Measurements from ENCODE around the gene SLC24A3.

The SLC24A3 gene

GRCh38 chr20:19265646-19266374 lies 53.4 kb downstream of the SLC24A3 start:
- in situ Hi-C loops (cut with HindIII; ENCODE audit: low sequenced_read_pairs) = no loop called here
- H3K4me3 ChIP-seq (ENCODE audit: low read depth, low read length) = no peak overlapping the region
- no peak for DNase-seq (ENCODE audit: low read depth)
- no peak for TF ChIP-seq CTCF (IDR thresholded peaks at IDR 0.05; ENCODE audit: low read depth, low read length, missing control alignments)

- no peak overlapping the region for H3K4me3 ChIP-seq (ENCODE audit: low read depth, low read length)
- DNase-seq (ENCODE audit: low read depth) = no peak
- no peak for TF ChIP-seq CTCF (IDR thresholded peaks at IDR 0.05; ENCODE audit: low read depth, low read length, missing control alignments)
- in situ Hi-C loops (cut with HindIII; ENCODE audit: low sequenced_read_pairs) = no loop called here
These were observed 56.0 kb downstream of the SLC24A3 start for GRCh38 chr20:19268426-19268825.

- no peak overlapping the region for H3K4me3 ChIP-seq (ENCODE audit: low read depth, low read length)
- no peak for DNase-seq (ENCODE audit: low read depth)
- in situ Hi-C loops (cut with HindIII; ENCODE audit: low sequenced_read_pairs) = no loop called here
These were observed 57.4 kb downstream of the SLC24A3 start for GRCh38 chr20:19269737-19270340.

GRCh38 chr20:19271879-19272651 lies 59.6 kb downstream of the SLC24A3 start:
- in situ Hi-C loops (cut with HindIII; ENCODE audit: low sequenced_read_pairs) = no loop called here
- TF ChIP-seq CTCF (IDR thresholded peaks at IDR 0.05; ENCODE audit: low read depth, low read length, missing control alignments) = no peak

More at GRCh38 chr20:19269737-19270340, 57.4 kb downstream of the SLC24A3 start:
- TF ChIP-seq CTCF (IDR thresholded peaks at IDR 0.05; ENCODE audit: low read depth, low read length, missing control alignments) = no peak

DNA sequence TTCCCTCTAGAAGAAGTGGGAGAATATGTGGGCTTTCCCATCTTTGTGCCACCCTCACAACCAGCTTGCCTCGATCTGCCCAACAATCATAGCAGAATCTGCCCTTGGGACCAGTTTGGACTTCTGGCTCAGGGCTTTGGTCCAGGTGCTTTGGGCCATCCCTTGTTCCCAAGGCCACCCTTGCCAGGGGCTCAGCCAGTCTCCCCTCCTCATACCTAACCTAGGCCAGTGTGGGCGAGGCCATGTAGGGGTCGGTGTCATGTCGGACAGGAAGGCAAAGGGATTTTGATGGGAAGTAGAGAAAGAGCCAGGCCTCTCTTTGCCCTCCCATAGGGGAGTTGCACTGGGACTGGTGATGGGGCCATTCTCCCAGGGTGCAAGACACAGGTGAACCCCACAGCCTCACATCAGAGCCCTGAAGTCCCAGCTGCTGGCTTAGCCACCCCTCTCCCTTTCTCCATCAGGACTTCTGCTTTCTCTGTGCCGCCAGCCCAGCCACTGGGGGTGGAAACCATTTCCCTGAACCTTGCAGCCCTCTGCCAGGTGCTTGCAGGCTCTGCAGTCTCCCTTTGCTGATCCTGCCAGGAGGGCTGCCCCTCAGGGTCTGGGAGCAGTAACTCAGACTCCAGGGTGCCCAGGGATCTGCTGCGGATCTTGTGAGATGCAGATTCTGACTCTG lies 60.7 kb downstream of the SLC24A3 start:
- no peak for TF ChIP-seq CTCF (IDR thresholded peaks at IDR 0.05; ENCODE audit: low read depth, low read length, missing control alignments)
- in situ Hi-C loops (cut with HindIII; ENCODE audit: low sequenced_read_pairs) = no loop called here
- no peak overlapping the region for H3K4me3 ChIP-seq (ENCODE audit: low read depth, low read length)
- DNase-seq (ENCODE audit: low read depth) = no peak

More at GRCh38 chr20:19271879-19272651, 59.6 kb downstream of the SLC24A3 start:
- DNase-seq (ENCODE audit: low read depth) = no peak
- no peak overlapping the region for H3K4me3 ChIP-seq (ENCODE audit: low read depth, low read length)

DNA sequence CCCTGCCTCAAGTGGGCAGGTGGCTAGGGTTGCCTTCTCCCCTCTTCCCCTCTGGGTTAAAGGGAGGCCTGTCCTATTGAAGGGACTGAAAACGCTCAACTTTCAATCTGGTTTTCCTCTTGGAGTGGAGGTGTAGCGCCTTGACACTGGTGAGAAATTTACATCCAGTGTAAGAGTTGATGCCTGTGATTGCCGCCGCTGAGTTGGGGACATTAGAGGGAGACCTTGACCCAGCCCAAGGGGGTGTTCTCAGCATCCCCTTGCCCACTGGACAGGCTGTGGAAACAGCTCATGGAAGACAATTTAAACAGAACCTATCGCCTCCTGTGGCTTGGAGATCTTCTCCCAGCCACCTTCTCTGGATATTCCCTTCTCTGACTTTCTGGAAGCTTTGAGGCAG lies 61.6 kb downstream of the SLC24A3 start:
- DNase-seq (ENCODE audit: low read depth) = no peak
- no peak overlapping the region for H3K4me3 ChIP-seq (ENCODE audit: low read depth, low read length)
- TF ChIP-seq CTCF (IDR thresholded peaks at IDR 0.05; ENCODE audit: low read depth, low read length, missing control alignments) = no peak
- in situ Hi-C loops (cut with HindIII; ENCODE audit: low sequenced_read_pairs) = no loop called here
